ENCODE results near the gene GSK3A.

GSK3A gene

DNA sequence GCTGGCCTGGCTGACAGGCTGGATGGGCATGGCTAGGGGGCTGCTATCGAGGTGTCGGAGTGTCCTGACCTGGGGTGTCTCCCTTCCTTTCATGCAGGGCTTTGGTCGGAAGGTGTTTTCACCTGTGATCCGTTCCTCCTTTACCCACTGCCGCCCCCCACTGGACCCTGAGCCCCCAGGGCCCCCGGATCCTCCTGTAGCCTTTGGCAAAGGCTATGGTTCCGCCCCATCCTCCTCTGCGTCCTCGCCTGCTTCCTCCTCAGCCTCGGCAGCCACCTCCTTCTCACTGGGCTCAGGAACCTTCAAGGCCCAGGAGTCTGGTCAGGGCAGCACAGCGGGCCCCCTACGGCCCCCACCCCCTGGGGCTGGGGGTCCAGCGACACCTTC, 47.7 kb upstream of the GSK3A start:
- no peak for ATAC-seq
- TF ChIP-seq SNAI2 (CRISPR knock-in tag; IDR thresholded peaks at IDR 0.05) (no peak), PPARA (CRISPR knock-in tag; IDR thresholded peaks at IDR 0.05; ENCODE audit: borderline replicate concordance) (no peak), ZNF565 (CRISPR knock-in tag; conservative IDR thresholded peaks at IDR 0.05; ENCODE audit: low read depth) (no peak), ZC3H10 (CRISPR knock-in tag; IDR thresholded peaks at IDR 0.05) (no peak), BACH2 (CRISPR knock-in tag; IDR thresholded peaks at IDR 0.05; ENCODE audit: borderline replicate concordance) (no peak), ZFP30 (CRISPR knock-in tag; IDR thresholded peaks at IDR 0.05) (no peak), ZFP3 (CRISPR knock-in tag; IDR thresholded peaks at IDR 0.05) (no peak)
- TF ChIP-seq, protein P1, sequence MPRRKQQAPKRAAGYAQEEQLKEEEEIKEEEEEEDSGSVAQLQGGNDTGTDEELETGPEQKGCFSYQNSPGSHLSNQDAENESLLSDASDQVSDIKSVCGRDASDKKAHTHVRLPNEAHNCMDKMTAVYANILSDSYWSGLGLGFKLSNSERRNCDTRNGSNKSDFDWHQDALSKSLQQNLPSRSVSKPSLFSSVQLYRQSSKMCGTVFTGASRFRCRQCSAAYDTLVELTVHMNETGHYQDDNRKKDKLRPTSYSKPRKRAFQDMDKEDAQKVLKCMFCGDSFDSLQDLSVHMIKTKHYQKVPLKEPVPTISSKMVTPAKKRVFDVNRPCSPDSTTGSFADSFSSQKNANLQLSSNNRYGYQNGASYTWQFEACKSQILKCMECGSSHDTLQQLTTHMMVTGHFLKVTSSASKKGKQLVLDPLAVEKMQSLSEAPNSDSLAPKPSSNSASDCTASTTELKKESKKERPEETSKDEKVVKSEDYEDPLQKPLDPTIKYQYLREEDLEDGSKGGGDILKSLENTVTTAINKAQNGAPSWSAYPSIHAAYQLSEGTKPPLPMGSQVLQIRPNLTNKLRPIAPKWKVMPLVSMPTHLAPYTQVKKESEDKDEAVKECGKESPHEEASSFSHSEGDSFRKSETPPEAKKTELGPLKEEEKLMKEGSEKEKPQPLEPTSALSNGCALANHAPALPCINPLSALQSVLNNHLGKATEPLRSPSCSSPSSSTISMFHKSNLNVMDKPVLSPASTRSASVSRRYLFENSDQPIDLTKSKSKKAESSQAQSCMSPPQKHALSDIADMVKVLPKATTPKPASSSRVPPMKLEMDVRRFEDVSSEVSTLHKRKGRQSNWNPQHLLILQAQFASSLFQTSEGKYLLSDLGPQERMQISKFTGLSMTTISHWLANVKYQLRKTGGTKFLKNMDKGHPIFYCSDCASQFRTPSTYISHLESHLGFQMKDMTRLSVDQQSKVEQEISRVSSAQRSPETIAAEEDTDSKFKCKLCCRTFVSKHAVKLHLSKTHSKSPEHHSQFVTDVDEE (CRISPR knock-in tag; IDR thresholded peaks at IDR 0.05) = no peak

DNA sequence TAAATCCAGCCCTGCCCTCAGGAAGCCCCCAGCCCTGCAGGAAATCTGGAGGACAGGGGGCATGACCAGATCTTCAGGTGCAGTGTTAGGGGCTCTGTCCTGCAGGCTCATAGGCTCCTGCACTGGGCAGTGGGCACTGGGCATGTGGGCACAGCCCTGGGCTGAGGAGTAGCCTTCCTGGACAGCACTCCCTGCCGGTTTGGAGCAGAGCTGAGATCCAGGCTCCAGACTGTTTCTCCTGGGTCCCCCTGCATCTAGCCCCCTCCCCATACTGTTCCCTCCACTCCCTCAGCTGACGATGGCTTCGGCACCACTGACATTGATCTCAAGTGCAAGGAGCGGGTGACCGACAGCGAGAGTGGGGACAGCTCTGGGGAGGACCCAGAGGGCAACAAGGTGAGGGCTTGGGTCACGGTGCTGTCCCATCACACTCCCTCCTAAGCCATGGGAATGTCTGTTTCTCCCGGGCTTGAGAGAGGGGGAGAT, 47.2 kb upstream of the GSK3A start:
- TF ChIP-seq PPARA (CRISPR knock-in tag; IDR thresholded peaks at IDR 0.05; ENCODE audit: borderline replicate concordance) (no peak), RARB (CRISPR knock-in tag; IDR thresholded peaks at IDR 0.05) (no peak), BACH2 (CRISPR knock-in tag; IDR thresholded peaks at IDR 0.05; ENCODE audit: borderline replicate concordance) (no peak), ESRRG (CRISPR knock-in tag; IDR thresholded peaks at IDR 0.05) (no peak), GLIS3 (CRISPR knock-in tag; IDR thresholded peaks at IDR 0.05) (no peak), ZNF70 (CRISPR knock-in tag; IDR thresholded peaks at IDR 0.05) (no peak), ARNTL (CRISPR knock-in tag; IDR thresholded peaks at IDR 0.05; ENCODE audit: borderline replicate concordance, low read depth) (no peak), ZC3H10 (CRISPR knock-in tag; IDR thresholded peaks at IDR 0.05) (no peak), ISL1 (CRISPR knock-in tag; IDR thresholded peaks at IDR 0.05) (no peak), ZNF565 (CRISPR knock-in tag; conservative IDR thresholded peaks at IDR 0.05; ENCODE audit: low read depth) (no peak), CSDC2 (CRISPR knock-in tag; IDR thresholded peaks at IDR 0.05) (no peak)
- TF ChIP-seq, protein P2, sequence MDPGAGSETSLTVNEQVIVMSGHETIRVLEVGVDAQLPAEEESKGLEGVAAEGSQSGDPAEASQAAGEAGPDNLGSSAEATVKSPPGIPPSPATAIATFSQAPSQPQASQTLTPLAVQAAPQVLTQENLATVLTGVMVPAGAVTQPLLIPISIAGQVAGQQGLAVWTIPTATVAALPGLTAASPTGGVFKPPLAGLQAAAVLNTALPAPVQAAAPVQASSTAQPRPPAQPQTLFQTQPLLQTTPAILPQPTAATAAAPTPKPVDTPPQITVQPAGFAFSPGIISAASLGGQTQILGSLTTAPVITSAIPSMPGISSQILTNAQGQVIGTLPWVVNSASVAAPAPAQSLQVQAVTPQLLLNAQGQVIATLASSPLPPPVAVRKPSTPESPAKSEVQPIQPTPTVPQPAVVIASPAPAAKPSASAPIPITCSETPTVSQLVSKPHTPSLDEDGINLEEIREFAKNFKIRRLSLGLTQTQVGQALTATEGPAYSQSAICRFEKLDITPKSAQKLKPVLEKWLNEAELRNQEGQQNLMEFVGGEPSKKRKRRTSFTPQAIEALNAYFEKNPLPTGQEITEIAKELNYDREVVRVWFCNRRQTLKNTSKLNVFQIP (CRISPR knock-in tag; IDR thresholded peaks at IDR 0.05; ENCODE audit: borderline replicate concordance, low read depth) = no peak
- TF ChIP-seq, protein P1 (CRISPR knock-in tag; IDR thresholded peaks at IDR 0.05) = no peak
- no peak for ATAC-seq

GRCh38 chr19:42288881-42289555, 46.6 kb upstream of the GSK3A start:
- no peak for ATAC-seq
- TF ChIP-seq ZFP30 (CRISPR knock-in tag; IDR thresholded peaks at IDR 0.05) = no peak
- no peak for TF ChIP-seq TOX (CRISPR knock-in tag; IDR thresholded peaks at IDR 0.05; ENCODE audit: borderline replicate concordance)
- TF ChIP-seq PPARA (CRISPR knock-in tag; IDR thresholded peaks at IDR 0.05; ENCODE audit: borderline replicate concordance) = no peak
- TF ChIP-seq CSDC2 (CRISPR knock-in tag; IDR thresholded peaks at IDR 0.05) = no peak

GRCh38 chr19:42288387-42288786, 46.0 kb upstream of the GSK3A start:
- no peak for ATAC-seq
- TF ChIP-seq, protein P3, sequence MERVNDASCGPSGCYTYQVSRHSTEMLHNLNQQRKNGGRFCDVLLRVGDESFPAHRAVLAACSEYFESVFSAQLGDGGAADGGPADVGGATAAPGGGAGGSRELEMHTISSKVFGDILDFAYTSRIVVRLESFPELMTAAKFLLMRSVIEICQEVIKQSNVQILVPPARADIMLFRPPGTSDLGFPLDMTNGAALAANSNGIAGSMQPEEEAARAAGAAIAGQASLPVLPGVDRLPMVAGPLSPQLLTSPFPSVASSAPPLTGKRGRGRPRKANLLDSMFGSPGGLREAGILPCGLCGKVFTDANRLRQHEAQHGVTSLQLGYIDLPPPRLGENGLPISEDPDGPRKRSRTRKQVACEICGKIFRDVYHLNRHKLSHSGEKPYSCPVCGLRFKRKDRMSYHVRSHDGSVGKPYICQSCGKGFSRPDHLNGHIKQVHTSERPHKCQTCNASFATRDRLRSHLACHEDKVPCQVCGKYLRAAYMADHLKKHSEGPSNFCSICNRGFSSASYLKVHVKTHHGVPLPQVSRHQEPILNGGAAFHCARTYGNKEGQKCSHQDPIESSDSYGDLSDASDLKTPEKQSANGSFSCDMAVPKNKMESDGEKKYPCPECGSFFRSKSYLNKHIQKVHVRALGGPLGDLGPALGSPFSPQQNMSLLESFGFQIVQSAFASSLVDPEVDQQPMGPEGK (CRISPR knock-in tag; IDR thresholded peaks at IDR 0.05; ENCODE audit: borderline replicate concordance) = no peak
- no peak for TF ChIP-seq CSDC2 (CRISPR knock-in tag; IDR thresholded peaks at IDR 0.05)
- TF ChIP-seq ZNF70 (CRISPR knock-in tag; IDR thresholded peaks at IDR 0.05) = no peak
- TF ChIP-seq ZFP30 (CRISPR knock-in tag; IDR thresholded peaks at IDR 0.05) = no peak
- TF ChIP-seq TOX (CRISPR knock-in tag; IDR thresholded peaks at IDR 0.05; ENCODE audit: borderline replicate concordance) = no peak
- no peak for TF ChIP-seq OSR1 (CRISPR knock-in tag; IDR thresholded peaks at IDR 0.05)
- TF ChIP-seq BACH2 (CRISPR knock-in tag; IDR thresholded peaks at IDR 0.05; ENCODE audit: borderline replicate concordance) = no peak
- TF ChIP-seq, protein P2 (CRISPR knock-in tag; IDR thresholded peaks at IDR 0.05; ENCODE audit: borderline replicate concordance, low read depth) = no peak
- no peak for TF ChIP-seq ZNF565 (CRISPR knock-in tag; conservative IDR thresholded peaks at IDR 0.05; ENCODE audit: low read depth)
- no peak for TF ChIP-seq ISL1 (CRISPR knock-in tag; IDR thresholded peaks at IDR 0.05)
- TF ChIP-seq ZNF8 (CRISPR knock-in tag; IDR thresholded peaks at IDR 0.05) = no peak
- TF ChIP-seq TCF4 (CRISPR knock-in tag; IDR thresholded peaks at IDR 0.05; ENCODE audit: borderline replicate concordance) = no peak
- TF ChIP-seq ESRRG (CRISPR knock-in tag; IDR thresholded peaks at IDR 0.05) = no peak
- TF ChIP-seq ZC3H10 (CRISPR knock-in tag; IDR thresholded peaks at IDR 0.05) = no peak
- no peak for TF ChIP-seq ZFP3 (CRISPR knock-in tag; IDR thresholded peaks at IDR 0.05)
- no peak for TF ChIP-seq ARNTL (CRISPR knock-in tag; IDR thresholded peaks at IDR 0.05; ENCODE audit: borderline replicate concordance, low read depth)
- no peak for TF ChIP-seq PPARA (CRISPR knock-in tag; IDR thresholded peaks at IDR 0.05; ENCODE audit: borderline replicate concordance)
